ENCODE measurements around the gene XRCC5. TPM values are rescaled to one million over a fixed set of nuclear protein-coding genes. Genes with fewer than 3 reads are reported as not detected.
A peak's percentile ranks its signal among the peaks of the same experiment; 100 is the strongest.
"Not testable (repeated sequence)": the region's sequence is repeated elsewhere in the genome, so short reads cannot be mapped to it uniquely, and the experiment has no call there.

Gene XRCC5
- total RNA-seq, 1 experiment from 2014 or later: 390 TPM

- no peak for DNase-seq (ENCODE audit: low spot score)
Observed at GRCh38 chr2:216201692-216202306, 92.7 kb downstream of the XRCC5 start.

GRCh38 chr2:216202626-216203250 is 93.6 kb downstream of the XRCC5 start:
- no peak for DNase-seq (ENCODE audit: low spot score)

- no peak for DNase-seq (ENCODE audit: low spot score)
Observed at GRCh38 chr2:216205486-216205885, 96.3 kb downstream of the XRCC5 start.

GRCh38 chr2:216206041-216206703 is 97.0 kb downstream of the XRCC5 start:
- no peak for DNase-seq (ENCODE audit: low spot score)

GRCh38 chr2:216206821-216207220 is 97.7 kb downstream of the XRCC5 start:
- DNase-seq (ENCODE audit: low spot score): no peak

GRCh38 chr2:216208661-216209060 is 99.5 kb downstream of the XRCC5 start:
- DNase-seq (ENCODE audit: low spot score): not testable (repeated sequence)

- DNase-seq (ENCODE audit: low spot score): no peak
Observed at GRCh38 chr2:216210701-216211540, 101.8 kb downstream of the XRCC5 start.

GRCh38 chr2:216211614-216212145 is 102.5 kb downstream of the XRCC5 start:
- DNase-seq (ENCODE audit: low spot score): no peak

- DNase-seq (ENCODE audit: low spot score): no peak
Observed at GRCh38 chr2:216214768-216215167, 105.6 kb downstream of the XRCC5 start.

- peak; percentile 38 for DNase-seq (ENCODE audit: low spot score)
Observed at GRCh38 chr2:216215658-216216390, 106.7 kb downstream of the XRCC5 start.

GRCh38 chr2:216216951-216217903 is 108.1 kb downstream of the XRCC5 start:
- DNase-seq (ENCODE audit: low spot score): peak; percentile 70

- no peak for DNase-seq (ENCODE audit: low spot score)
Observed at GRCh38 chr2:216217904-216218260, 108.7 kb downstream of the XRCC5 start.

- DNase-seq (ENCODE audit: low spot score): no peak
Observed at GRCh38 chr2:216219861-216220260, 110.7 kb downstream of the XRCC5 start.

GRCh38 chr2:216220976-216221375 is 111.8 kb downstream of the XRCC5 start:
- no peak for DNase-seq (ENCODE audit: low spot score)

- no peak for DNase-seq (ENCODE audit: low spot score)
Observed at GRCh38 chr2:216221811-216222210, 112.7 kb downstream of the XRCC5 start.

- DNase-seq (ENCODE audit: low spot score): no peak
Observed at GRCh38 chr2:216222650-216223352, 113.7 kb downstream of the XRCC5 start.

GRCh38 chr2:216224388-216224787 is 115.2 kb downstream of the XRCC5 start:
- no peak for DNase-seq (ENCODE audit: low spot score)

GRCh38 chr2:216229277-216229914 is 120.2 kb downstream of the XRCC5 start:
- DNase-seq (ENCODE audit: low spot score): no peak

- DNase-seq (ENCODE audit: low spot score): no peak
Observed at GRCh38 chr2:216231867-216232266, 122.7 kb downstream of the XRCC5 start.

Measured in H4 (cell line).